HFFc6 (cell line): Measurements from ENCODE around the gene CELA3B. TPM values are rescaled to one million over a fixed set of nuclear protein-coding genes. Genes with fewer than 3 reads are reported as not detected.
A peak's percentile ranks its signal among the peaks of the same experiment; 100 is the strongest.
"Not testable (repeated sequence)": the region's sequence is repeated elsewhere in the genome, so short reads cannot be mapped to it uniquely, and the experiment has no call there.

Experiments used
- DNase-seq: peaks from one replicate; pipeline ENCODE4 v3.0.0-alpha.2; 2018
- H3K27ac Mint-ChIP-seq: 2 replicates; pipeline ENCODE4 v1.8.0; 2020; ENCODE audit warnings: mild to moderate bottlenecking, mixed read lengths
- H3K27me3 Mint-ChIP-seq: 2 replicates; pipeline ENCODE4 v1.8.0; 2021; ENCODE audit warnings: mild to moderate bottlenecking, moderate library complexity, mixed read lengths; ENCODE audit not compliant: insufficient read depth
- H3K36me3 Mint-ChIP-seq: 2 replicates; pipeline ENCODE4 v1.8.0; 2021; ENCODE audit warnings: low read depth, mixed read lengths
- H3K4me1 Mint-ChIP-seq: 2 replicates; pipeline ENCODE4 v1.8.0; 2020; ENCODE audit warnings: low read depth, mixed read lengths
- H3K4me3 Mint-ChIP-seq: 2 replicates; pipeline ENCODE4 v1.8.0; 2020; ENCODE audit warnings: mild to moderate bottlenecking, moderate library complexity, mixed read lengths
- H3K9me3 Mint-ChIP-seq: 2 replicates; pipeline ENCODE4 v1.8.0; 2020; ENCODE audit warnings: mild to moderate bottlenecking, mixed read lengths
- CTCF ChIP-seq: fragments of 200-600 bp; sonication (generic); IDR thresholded peaks from 2 replicates; pipeline ENCODE4 v1.5.0; 2021; ENCODE audit warnings: antibody characterized with exemption, mild to moderate bottlenecking
- total RNA-seq, 6 experiments: library from RNA; stranded (reverse); fragmentation: NEBNext Ultra II Directional; extraction: Animal tissue kit (Norgen Biotek cat#: 25700); gene quantifications; 2 replicates in 1 of 6; 3 replicates in 5 of 6; pipeline ENCODE4 v1.2.3, GENCODE V29; 2021

CELA3B gene
- total RNA-seq, 6 experiments from 2014 or later: not detected

GRCh38 chr1:22005261-22006149, 28.7 kb downstream of the CELA3B start:
- DNase-seq: peak; percentile 41
- not testable (repeated sequence) for H3K27ac Mint-ChIP-seq, H3K4me1 Mint-ChIP-seq, H3K9me3 Mint-ChIP-seq, H3K36me3 Mint-ChIP-seq, H3K27me3 Mint-ChIP-seq, H3K4me3 Mint-ChIP-seq
- peak; percentile 71 for TF ChIP-seq CTCF

DNA sequence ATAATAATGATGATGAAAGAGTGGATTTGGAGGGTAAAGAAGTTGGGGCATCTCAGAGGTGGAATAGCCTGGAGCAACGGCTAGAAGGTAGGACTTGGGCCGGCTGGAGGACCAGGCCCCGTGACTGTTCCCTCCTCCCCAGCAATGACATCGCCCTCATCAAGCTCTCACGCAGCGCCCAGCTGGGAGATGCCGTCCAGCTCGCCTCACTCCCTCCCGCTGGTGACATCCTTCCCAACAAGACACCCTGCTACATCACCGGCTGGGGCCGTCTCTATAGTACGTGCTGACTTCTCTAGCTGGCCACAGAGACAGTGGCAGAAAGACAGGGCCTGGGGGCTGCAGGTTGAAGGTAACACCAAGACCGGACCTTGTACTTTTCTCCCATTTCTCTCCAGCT, 29.9 kb downstream of the CELA3B start:
- DNase-seq, H3K9me3 Mint-ChIP-seq, H3K27me3 Mint-ChIP-seq, H3K4me1 Mint-ChIP-seq, H3K36me3 Mint-ChIP-seq, H3K4me3 Mint-ChIP-seq, H3K27ac Mint-ChIP-seq: not testable (repeated sequence)

- DNase-seq, H3K36me3 Mint-ChIP-seq, H3K27me3 Mint-ChIP-seq, H3K27ac Mint-ChIP-seq, H3K9me3 Mint-ChIP-seq, H3K4me1 Mint-ChIP-seq, H3K4me3 Mint-ChIP-seq: not testable (repeated sequence)
Measured at GRCh38 chr1:22007262-22007661, 30.4 kb downstream of the CELA3B start.

DNA sequence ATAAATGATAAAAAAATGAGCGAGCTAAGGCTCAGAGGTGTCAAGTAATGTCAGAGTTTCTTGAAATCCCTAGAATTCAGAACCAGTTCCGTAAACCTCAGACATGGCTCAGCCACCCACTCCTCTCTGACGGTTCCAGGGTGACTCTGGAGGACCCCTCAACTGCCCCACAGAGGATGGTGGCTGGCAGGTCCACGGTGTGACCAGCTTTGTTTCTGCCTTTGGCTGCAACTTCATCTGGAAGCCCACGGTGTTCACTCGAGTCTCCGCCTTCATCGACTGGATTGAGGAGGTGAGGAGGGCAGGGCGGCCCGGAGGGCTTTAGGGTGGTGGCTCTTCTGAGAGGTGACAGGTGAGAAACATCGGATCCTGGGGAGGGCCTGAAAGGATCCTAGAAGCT, 32.7 kb downstream of the CELA3B start:
- not testable (repeated sequence) for H3K4me3 Mint-ChIP-seq, H3K36me3 Mint-ChIP-seq, H3K4me1 Mint-ChIP-seq, H3K27ac Mint-ChIP-seq, H3K27me3 Mint-ChIP-seq, H3K9me3 Mint-ChIP-seq, DNase-seq

GRCh38 chr1:22012752-22013151, 35.9 kb downstream of the CELA3B start:
- H3K4me1 Mint-ChIP-seq, DNase-seq, H3K27ac Mint-ChIP-seq, H3K36me3 Mint-ChIP-seq, H3K9me3 Mint-ChIP-seq, H3K27me3 Mint-ChIP-seq, H3K4me3 Mint-ChIP-seq: not testable (repeated sequence)

DNA sequence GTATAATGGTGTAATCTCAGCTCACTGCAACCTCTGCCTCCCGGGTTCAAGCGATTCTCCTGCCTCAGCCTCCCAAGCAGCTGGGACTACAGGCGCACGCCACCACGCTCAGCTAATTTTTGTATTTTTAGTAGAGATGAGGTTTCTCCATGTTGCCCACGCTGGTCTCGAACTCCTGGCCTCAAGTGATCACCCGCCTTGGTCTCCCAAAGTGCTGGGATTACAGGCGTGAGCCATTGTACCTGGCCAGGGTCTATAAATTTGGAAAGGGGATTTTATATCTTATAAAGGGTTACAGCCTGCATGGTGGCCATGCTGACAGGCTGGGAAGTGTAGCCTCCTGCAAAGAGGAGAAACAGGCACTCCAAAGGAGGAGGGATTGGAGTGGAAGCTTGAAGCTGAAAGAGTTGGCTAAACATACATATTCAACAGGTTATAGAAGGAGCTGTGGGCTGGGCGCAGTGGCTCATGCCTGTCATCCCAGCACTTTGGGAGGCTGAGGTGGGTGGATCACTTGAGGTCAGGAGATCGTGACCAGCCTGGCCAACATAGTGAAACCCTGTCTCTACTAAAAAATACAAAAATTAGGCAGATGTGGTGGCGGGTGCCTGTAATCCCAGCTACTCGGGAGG, 37.9 kb downstream of the CELA3B start:
- H3K36me3 Mint-ChIP-seq, H3K9me3 Mint-ChIP-seq, H3K27ac Mint-ChIP-seq, H3K4me3 Mint-ChIP-seq, H3K27me3 Mint-ChIP-seq, DNase-seq: not testable (repeated sequence)
- H3K4me1 Mint-ChIP-seq: peaks cover 15% of the 10 kb centered on the region

GRCh38 chr1:22018583-22019559, 42.0 kb downstream of the CELA3B start:
- H3K4me1 Mint-ChIP-seq: peaks cover 26% of the 10 kb centered on the region
- DNase-seq: peak; percentile 77
- peak overlapping the region; percentile 17 for H3K4me3 Mint-ChIP-seq
- no peaks in the 10 kb centered on the region for H3K9me3 Mint-ChIP-seq
- peak; percentile 61 for TF ChIP-seq CTCF
- peak overlapping the region; percentile 85 for H3K27ac Mint-ChIP-seq
- no peaks in the 10 kb centered on the region for H3K36me3 Mint-ChIP-seq
- no peaks in the 10 kb centered on the region; the same call in 1 of the 2 replicates for H3K27me3 Mint-ChIP-seq
